Measurements from ENCODE around the gene DDX46.

GRCh38 chr5:134794819-134795218, 36.2 kb downstream of the DDX46 start:
- TF ChIP-seq USF2 (IDR thresholded peaks at IDR 0.05) (no peak), RAD21 (conservative IDR thresholded peaks at IDR 0.05 in 1 of 2, IDR thresholded peaks at IDR 0.05 in 1 of 2) (no peak), KDM5A (IDR thresholded peaks at IDR 0.05) (no peak), MAX (IDR thresholded peaks at IDR 0.05) (no peak), CTCF (IDR thresholded peaks at IDR 0.05) (no peak), CHD4 (IDR thresholded peaks at IDR 0.05; ENCODE audit: borderline replicate concordance) (no peak), POLR2A (IDR thresholded peaks at IDR 0.05; ENCODE audit: low read length) (no peak), MYC (IDR thresholded peaks at IDR 0.05; ENCODE audit: borderline replicate concordance, low read length) (no peak), GATA3 (IDR thresholded peaks at IDR 0.05; ENCODE audit: borderline replicate concordance) (no peak), JUN (IDR thresholded peaks at IDR 0.05) (no peak)
